HPDE6-E6E7 (cell line): ENCODE data around the gene INTS13.
"Not testable (repeated sequence)": the region's sequence is repeated elsewhere in the genome, so short reads cannot be mapped to it uniquely, and the experiment has no call there.

ENCODE experiments used
- DNase-seq: peaks from one replicate; pipeline ENCODE4 v3.0.0; 2011; ENCODE audit warnings: missing footprints; ENCODE audit errors: extremely low spot score

Gene INTS13

DNA sequence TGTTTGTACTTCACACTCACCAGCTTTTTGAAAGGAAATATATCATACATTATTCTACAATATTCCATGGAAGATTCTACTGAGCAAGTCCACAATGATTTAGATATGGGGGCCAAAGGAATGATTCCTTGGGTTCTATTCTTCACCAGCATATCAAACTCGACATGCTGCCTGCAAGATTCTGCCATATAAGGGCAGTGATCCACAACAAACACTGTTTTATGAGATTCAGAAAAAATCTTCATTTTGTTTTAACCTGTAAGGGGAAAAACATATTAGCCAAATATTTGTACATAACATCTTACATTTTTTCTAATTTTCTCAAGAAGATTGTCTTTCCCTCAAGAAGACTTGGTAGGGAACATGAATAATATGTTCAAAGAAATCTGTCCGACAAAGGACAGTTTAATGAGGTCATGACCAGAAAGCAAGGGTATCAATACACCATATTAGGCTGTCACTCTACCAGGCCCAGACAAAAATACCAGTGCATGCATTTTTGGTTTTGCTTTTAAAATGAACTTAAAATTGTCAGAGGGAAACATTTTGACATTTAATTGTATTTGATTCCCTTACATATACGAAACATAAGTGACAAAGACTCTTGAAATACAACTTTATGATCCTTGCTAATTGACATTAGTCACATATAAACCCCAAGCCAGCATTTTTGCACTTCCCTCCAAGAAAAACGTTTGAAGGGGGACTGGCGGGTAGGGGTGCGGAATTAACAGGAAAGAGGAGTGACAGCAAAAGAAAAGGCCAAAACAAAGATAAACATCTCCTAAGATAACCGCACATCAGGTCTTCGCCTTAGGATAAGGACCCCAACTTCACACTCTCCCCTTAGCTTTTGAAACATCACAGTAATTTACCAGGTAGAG is 980 bp downstream of the INTS13 start:
- no peak for DNase-seq

DNA sequence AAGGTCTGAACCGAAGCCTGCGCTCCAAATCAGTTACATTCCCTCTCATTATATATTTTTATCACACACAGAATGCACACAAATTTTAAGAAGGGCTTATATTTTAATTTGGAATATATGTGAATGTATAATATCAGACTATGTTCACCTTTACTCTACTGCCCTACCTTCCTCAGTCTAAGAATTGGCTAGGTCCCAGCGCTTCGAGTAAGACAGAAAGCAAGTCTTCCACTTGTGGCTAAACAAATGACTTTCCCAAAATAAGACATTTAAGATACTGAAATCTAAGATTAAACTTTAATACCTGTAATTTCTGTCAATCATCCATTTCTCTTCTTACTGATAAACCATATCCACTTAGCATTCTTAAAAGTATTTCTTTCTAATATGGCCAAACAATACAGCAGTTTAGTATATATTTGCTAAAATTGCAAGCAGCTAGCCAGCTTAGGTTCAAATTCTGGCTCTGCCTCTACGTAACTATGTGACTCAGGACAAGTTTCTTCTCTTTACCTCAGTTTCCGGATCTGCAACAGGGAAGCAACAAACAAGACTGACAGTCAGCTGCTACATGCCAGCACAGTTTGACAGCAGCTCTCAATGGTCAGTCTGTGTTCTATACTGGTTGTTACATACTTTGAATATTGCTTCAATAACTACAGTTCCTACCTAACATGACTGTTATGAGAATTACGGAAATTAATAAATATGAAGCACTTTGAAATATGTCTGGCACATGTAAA is 2.0 kb downstream of the INTS13 start:
- DNase-seq, result no peak

DNA sequence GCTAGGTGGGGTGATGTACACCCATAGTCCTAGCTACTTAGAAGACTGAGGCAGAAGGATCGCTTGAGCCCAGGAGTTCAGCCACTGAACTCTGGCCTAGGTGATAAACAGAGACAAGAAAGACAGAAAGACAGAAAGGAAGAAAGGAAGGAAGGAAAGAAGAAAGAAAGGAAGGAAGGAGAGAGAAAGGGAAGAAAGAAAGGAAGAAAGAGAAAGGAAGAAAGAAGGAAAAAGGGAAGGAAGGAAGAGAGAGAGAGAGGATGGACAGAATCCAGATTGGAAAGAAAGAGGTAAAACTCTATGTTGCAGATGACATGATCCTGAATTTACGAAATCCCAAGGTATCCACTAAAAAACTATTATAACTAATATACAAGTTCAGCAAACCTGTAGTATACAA is 8.2 kb downstream of the INTS13 start:
- DNase-seq, result no peak

DNA sequence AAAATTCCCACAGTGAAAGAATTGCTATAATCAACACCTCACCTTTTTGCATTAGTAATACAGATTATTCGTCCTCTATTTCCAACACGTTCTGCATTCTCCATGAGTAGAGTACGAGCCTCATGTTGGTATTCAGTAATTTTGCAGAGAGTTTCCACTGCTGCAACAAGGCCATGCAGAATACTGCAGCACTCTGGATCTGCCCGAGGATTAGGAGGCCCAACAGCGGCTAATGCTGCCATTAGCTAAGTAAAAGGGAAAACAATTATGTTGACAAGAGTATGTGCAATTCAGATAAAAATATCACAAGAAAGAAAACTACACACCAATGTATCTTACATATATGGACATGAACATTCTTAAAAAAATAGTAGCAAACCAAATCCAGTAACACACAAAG is 9.1 kb downstream of the INTS13 start:
- DNase-seq, result no peak

DNA sequence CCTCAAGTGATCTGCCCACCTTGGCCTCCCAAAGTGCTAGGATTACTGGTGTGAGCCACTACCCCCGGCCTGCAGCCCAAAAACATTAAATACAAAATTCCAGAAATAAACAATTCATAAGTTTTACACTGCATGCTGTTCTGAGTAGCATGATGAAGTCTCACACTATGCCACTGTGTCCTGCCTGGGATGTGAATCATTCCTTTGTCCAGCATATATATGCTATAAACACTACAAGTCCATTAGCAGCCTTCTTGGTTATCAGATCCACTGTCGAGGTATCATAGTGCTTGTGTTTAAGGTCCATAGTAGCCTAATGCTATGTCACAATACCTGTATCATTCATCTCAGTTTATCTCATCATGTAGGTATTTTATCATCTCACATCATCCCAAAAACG is 15.9 kb downstream of the INTS13 start:
- DNase-seq, result no peak

DNA sequence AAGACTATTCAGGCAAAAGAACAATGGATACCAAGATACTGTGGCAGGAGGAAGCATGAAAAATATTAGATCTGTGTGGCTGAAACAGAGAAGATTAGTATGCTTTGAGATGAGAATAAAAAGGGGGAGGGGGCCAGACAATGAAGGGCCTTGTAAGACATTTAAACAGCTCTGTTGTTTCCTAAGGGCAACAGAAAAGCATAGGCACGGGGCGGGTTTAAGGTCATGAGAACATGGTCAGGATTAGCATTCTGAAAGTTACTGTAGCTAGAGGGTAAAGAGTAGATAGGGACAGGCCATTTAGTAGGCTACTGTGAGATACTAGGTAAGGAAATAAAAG is 18.6 kb downstream of the INTS13 start:
- DNase-seq, result no peak

DNA sequence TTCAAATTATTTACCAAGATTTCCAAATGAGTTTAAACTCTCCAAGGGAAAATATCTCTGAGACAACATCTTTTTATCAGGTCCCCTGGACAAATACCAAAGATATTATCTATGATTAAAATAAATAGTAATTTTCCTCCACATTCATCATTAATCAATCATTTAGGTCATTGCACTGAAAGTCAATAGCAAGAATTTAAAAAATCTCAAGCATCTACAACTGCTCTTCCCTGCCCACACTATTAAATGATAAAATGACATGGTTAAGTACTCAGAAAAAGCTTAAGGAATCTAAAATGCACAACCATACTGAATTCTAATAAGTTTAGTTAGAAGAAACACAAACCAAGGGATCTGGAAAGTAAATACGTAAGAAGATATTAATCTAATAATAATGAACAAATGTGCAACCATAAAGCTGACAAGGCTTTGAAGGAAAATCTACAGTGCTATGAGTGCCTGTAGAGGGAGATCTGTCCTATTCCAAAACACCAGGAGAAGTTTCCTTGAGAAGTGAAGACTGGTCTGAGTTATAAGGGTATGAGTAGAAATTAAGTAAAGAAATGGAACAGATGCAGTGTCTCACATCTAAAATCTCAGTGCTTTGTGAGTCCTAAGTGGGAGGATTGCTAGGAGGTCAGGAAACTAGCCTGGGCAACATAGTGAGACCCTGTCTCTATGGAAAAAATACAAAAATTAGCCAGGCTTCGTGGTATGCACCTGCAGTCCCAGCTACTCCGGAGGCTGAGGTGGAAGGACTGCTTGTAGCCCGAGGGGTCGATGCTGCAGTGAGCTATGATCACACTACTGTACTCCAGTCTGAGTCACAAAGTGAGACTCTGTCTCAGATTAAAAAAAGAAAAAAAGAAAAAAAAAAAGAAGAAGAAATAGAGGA is 19.2 kb downstream of the INTS13 start:
- no peak for DNase-seq

DNA sequence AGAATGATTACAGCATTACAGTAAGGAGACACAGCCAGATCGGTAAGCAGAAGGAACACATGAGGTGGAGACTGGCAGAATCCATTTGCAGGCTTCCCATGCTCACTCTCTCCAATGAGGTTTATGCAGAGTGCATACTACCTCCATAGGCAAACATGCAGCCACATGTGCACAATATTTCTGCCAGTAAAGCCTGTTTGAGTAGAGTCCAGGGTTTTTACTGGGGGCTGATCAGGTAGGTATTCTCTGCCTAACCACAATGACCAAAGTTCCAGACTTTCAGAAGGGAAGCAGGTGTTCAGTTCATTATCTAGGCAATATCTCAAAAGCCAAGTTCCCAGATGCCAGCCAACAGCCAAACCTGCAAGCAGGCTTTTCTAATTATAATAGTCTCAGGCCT is 31.1 kb downstream of the INTS13 start:
- no peak for DNase-seq

DNA sequence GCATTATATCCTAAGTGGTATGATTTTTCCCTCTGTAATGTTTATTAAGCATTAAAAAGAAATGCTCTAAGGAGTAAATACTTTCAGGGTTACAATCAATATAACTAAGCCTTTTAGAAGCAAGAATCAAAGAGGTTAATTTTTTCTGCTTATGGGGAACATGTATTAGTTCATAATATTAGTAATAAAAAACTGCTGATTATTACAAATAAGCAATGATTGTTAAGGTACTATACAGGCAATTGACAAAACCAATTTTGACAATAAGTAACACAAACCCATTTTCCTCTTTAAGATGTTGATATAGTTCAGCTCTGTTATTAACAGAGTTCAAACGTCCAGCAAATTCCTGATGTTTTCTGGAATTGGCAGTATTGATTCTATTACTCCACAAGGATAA is 31.8 kb downstream of the INTS13 start:
- DNase-seq, result no peak

DNA sequence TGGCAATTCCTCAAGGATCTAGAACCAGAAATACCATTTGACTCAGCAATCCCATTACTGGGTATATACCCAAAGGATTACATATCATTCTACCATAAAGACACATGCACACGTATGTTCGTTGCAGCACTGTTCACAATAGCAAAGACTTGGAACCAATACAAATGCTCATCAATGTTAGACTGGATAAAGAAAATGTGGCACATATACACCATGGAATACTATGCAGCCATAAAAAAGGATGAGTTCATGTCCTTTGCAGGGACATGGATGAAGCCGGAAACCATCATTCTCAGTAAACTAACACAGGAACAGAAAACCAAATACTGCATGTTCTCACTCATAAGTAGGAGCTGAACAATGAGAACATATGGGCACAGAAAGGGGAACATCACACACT is 34.4 kb downstream of the INTS13 start:
- not testable (repeated sequence) for DNase-seq

DNA sequence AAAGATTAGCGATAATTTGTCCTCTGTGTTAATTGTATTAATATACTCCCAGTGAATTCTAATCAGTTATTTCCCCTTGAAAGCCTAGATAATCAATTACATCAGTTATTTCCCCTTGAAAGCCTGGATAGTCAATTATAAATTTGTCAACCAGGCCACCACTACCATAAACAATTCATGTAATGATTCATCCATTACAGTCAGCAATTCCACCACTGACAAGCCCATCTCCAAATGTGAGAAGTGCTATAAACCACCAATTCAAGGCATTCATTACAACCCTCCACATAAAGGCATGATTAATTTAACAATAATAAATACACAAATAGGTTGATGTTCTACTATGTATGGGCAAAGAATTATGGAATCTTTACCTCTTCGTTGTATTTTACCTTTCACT is 40.9 kb downstream of the INTS13 start:
- no peak for DNase-seq

DNA sequence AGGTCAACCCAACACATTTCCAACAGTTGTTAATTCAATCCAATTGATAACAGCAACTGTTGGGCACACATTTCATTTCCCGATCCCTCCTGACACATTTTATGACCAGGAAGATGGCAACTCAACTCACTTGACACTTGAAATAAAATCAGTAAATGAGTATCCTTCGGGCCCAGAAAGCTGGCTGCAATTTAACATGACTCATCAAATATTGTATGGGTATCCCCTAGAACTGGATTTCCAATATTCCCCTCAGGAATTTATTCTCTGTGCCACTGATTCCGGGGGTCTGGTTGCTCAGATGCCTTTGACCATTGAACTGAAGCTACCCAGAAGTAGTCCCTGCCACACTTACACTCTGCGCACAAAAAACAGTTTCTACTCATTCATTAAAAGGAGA is 42.1 kb downstream of the INTS13 start:
- no peak for DNase-seq

DNA sequence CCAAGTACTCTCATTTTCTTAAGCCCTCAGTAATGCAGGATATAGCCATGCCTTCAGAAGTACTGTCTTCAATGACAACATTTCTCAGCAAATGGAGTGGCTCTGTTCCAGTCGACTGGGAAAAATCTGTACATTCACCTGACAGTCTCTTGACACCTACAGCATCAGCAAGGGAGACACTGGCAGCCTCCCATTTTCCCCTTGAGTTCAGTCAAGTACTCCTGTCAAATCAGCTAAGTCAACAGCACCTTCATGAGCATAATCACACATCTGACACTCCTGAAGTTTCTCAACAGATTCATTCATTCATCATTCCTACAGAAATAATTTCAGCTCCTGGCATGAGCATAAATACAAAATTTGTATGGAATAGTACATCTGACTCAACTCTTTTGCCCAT is 46.1 kb downstream of the INTS13 start:
- DNase-seq, result no peak

DNA sequence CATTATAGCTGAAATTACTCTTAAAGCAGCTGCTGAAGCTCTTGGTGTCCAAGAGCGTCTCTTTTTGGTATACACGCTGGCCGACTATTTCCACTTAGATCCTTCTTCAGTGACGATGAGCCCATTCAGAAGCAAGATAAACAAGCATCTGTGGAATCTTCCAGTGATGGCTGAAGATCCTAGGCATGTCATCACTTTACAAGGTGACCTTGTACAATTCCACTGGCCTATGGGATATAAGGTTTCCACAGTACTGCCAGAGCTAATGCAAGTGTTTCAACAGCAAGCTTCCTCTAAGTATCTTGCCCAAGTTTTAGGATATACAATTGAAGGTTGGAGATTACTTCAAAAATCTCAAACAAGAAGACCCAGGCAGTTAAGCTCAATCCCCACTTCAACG is 47.0 kb downstream of the INTS13 start:
- DNase-seq, result no peak

DNA sequence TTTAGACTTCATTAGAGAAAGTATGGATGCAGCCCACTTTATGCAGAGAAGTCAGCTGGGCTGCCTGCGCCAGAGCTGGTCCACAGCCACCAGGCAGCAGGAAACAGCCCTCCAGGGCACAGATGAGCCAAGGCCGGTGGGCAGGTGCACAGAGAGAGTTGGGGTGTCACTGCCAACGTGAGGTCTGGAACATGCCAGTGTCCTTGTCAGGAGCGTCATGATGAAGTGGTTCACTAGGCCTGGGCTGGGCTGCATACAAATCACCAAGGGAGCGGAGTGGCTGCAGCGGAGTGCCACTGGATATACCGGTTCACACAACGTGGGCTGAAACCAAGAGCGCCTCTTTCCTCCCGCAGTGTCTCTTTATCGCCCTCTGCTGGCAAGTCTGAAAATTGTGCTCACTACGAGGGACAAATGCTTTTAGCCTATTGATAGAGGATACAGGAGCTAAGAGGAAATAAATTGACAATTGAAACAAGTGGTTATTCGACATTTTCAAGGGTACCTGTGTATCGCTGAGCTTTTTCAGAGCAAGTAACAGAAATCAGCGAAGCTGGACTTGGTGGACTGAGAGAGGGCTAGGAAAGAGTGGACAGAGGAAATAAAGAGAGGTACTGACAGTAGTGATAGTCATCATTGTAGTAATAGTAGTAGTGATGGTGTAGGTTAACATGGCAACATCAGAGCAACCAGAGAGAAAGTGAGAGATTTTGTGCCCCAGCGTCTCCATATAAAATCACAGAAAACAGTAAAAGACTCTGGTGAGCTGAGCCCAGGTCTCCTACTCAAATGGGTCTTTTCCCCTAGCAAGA is 52.8 kb downstream of the INTS13 start:
- peak; percentile 73 for DNase-seq

DNA sequence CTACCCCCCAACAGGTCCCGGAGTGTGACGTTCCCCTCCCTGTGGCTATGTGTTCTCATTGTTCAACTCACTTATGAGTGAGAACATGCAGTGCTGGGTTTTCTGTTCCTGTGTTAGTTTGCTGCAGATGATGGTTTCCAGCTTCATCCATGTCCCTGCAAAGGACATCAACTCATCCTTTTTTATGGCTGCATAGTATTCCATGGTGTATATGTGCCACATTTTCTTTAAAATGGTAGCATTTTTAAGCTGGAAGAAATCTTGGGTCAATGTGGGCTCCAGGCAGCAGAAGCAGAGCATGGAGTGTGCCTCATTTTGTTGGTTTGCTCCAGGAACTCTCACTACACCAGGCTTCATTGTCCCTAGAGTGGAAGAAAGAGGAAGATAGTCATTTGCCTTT is 57.2 kb downstream of the INTS13 start:
- DNase-seq, result no peak

DNA sequence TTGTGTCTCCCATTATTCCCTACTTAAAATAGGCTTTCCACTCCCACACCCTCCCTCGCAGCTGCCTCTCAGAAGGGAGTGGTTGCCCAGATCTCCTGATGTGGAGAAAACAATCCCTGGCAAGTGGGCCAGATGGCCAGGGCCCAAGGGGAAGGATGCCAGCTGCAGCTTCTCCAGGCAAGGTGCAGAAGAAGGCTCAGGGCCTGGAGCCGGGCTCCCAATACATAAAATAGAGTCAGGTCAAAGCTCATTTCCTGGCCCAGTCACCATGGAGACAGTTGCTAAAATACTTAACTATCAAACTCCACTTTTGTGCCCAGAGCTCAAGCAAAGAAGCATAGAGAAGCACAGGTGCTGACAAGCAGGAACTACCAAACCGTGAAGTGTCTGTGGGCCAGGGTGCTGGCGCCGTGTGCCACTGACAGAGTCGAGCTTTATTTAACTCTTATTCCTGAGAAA is 59.1 kb downstream of the INTS13 start:
- no peak for DNase-seq

DNA sequence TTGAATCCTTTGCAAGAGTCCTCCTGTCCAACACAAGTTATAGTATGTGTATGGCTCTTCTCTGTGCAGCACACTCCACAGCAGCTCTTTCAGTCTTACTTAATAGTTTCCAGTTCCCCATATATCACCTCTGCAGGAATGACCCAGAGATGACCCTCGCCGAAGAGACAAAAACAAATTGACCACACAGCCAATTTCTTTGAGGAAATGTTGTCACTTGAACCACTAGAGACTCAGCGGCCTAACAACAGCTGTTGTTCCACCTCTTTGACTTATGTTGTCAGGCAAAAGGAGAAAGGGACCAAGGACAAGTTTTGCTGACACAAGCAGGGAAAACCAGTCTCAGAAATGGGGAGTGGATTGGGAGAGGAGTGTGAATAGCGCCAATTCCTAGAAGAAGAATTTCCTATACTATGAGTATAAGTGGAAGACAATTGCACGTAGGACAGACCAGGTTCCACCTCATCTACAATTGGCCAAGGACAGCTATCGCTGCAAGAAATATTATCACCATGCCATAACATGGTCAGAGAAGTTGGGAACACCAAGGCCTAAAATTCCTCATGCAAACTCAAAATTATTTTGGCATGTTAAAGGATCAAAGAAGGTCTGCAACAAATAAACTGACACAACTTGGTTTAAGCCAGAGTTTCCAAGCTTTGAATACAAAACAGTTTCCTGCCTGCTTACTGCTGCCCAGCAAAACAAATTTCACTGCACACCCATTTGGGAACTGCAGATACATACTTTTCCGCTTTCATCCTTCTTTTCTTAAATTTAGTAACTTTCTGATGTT is 63.1 kb downstream of the INTS13 start:
- DNase-seq, result no peak

DNA sequence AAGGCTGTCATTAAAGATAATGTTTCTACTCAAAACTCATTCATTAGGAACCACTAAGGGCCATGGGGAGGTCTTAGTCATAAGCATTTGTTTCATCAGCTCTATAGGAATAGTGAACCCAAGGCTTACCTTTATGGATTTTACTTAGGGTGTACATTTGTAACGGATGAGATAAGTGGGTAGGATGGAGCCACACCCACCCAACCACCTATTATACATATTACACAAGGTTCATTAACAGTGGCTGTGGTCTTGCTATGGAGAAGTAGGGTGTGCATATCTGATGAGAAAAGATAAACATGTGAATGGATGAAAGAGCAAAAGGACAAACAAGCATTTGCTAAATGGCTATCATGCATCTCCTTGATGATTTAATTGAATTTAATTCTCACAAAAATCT is 65.2 kb downstream of the INTS13 start:
- no peak for DNase-seq

DNA sequence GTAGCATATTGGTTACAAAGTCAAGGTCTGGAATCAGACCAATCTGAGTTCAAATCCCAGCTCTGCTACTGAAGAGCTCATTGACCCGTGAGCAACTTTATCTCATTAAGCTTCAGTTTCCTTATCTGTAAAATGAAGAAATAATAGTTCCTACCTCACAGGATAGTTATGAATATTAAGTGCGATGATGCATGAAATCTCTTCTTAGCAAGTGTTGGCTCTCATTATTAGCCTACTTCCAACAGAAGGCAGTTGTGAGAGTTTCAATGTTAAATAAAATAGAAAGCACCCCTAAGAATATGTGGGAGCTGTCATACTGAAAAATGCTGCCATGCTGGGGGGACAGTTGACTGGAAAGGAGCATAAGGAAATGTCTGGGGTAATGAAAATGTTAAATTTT is 65.8 kb downstream of the INTS13 start:
- no peak for DNase-seq
